ENCODE measurements around the gene PLK3.

GRCh38 chr1:44846985-44847384 is 46.8 kb downstream of the PLK3 start:
- TF ChIP-seq POLR2AphosphoS5 (IDR thresholded peaks at IDR 0.05; ENCODE audit: low read depth) = no peak
- no peak for TF ChIP-seq CTCF (conservative IDR thresholded peaks at IDR 0.05; ENCODE audit: low read depth in 2 of 2)
- TF ChIP-seq EZH2phosphoT487 (IDR thresholded peaks at IDR 0.05; ENCODE audit: unreplicated experiment) = no peak
- TF ChIP-seq EZH2 (IDR thresholded peaks at IDR 0.05; ENCODE audit: low read depth, unreplicated experiment) = no peak
- TF ChIP-seq REST (IDR thresholded peaks at IDR 0.05; ENCODE audit: unreplicated experiment) = no peak
- no peak for TF ChIP-seq NANOG (IDR thresholded peaks at IDR 0.05; ENCODE audit: borderline replicate concordance)
- TF ChIP-seq ETS1 (IDR thresholded peaks at IDR 0.05) = no peak
- no peak for TF ChIP-seq CREB1 (CRISPR knock-in tag; IDR thresholded peaks at IDR 0.05; ENCODE audit: low read depth)
- no peak for TF ChIP-seq ZNF114 (CRISPR knock-in tag; IDR thresholded peaks at IDR 0.05)
- TF ChIP-seq JUNB (IDR thresholded peaks at IDR 0.05; ENCODE audit: unreplicated experiment) = no peak
- no peak for TF ChIP-seq ZNF331 (CRISPR knock-in tag; IDR thresholded peaks at IDR 0.05; ENCODE audit: low read depth)

Measured in GM23338 (cell line).